HG02588 (cell line): ENCODE measurements around the gene ZNF747.

Source experiments
- ATAC-seq: cut with Tn5 transposase; IDR thresholded peaks from one replicate; pipeline ENCODE4 v1.9.1; 2021; ENCODE audit warnings: mild to moderate bottlenecking, moderate library complexity; ENCODE audit not compliant: unreplicated experiment

Gene ZNF747

DNA sequence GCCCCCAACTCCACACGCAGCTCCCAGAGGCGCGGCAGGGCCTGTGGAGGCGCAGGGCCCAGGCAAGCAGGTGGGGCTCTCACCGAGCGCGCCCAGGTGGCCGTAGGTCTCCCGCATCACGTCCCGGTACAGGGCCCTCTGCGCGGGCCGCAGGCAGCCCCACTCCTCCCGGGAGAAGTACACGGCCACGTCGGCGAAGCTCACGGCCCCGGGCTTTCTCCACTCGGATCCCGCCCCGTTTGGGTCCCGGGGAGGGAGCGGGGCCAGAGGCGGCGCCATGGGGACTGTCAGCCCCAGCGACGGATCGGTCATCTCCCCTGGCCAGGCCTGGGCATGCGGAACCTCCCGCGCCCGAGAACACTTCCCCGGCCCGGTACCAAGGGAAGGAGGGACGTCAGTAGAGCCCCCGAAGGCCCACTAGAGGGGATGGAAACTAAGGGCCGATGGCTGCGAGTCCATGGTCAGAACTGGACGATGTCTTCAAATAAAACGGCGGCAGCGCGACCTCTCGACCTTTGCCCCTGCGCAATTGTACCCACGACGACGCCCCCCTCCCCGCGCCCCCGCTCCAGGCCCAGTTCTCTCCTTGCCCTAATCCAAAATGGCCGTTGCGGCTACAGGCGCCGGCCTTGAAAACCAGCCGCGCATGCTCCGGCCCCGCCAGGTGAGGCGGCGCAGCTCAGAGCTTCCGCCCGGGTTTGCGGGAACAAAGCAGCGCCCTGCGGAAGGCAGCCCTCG is at the start of gene ZNF747:
Gene ZNF747, minus strand, starts transcription at position 491 of the 738 bp plus-strand sequence. Its CDS starts 179 bp downstream, at position 312.
- ATAC-seq: peak; percentile 57

DNA sequence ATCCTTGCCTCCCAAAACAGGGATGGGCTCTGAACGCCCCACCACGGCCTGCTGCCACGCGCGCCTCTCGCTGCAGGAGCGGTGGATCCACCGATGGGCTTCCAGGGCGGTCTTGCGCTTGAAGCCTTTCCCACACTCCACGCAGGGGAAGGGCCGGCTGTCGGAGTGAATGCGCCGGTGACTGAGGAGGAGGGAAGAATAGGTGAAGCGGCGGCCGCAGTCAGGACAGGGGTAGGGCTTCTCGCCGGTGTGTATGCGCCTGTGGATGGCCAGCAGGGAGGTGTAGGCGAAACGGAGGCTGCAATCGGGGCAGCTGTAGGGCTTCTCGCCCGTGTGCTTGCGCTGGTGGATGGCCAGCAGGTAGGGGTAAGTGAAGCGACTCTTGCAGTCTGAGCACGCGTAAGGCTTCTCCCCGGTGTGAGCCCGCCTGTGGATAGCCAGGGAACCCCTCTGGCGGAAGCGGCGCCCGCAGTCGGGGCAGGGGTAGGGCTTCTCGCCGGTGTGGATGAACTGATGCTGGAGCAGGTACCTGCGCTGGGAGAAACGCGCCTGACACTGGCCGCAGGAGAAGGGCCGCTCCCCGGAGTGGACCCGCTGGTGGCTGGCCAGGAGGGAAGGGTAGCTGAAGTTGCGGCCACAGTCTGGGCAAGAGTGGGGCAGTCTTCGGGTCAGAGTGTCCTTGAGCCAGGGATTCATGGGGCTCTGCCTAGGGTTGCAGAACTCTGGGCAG is 48.1 kb upstream of the ZNF747 start:
- no peak for ATAC-seq

DNA sequence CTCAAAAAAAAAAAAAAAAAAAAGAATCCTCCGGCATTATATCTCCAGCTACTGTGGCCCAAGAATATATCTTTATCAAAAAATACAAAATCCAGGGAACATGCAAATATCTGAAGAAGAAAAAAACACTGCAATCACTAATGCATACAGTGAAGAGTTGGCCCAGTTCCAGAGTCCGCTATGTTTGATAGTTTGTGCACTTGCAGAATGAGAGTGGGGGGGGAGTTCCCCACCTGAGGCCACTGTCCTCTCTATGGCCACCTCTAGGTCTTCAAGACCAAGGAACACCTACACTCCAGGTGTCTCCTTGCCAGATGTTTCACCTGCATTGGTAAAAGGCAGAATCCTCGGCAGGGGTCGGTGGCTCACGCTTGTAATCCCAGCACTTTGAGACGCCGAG is 46.8 kb upstream of the ZNF747 start:
- no peak for ATAC-seq

DNA sequence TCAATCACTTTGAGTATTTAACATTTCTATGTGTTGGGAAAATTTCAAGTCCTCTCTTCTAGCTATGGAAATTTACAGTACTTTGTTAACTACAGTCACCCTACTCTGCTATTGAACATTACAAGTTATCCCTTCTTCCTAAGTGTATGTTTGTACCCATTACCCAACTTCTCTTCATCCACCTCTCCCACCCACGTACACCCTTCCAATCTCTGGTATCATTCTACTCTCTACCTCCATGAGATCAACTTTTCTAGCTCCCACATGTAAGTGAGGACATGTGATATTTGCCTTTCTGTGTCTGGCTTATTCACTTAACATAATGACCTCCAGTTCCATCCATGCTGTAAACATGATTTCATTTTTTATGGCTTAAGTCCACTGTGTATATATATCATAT is 40.0 kb upstream of the ZNF747 start:
- ATAC-seq: no peak

DNA sequence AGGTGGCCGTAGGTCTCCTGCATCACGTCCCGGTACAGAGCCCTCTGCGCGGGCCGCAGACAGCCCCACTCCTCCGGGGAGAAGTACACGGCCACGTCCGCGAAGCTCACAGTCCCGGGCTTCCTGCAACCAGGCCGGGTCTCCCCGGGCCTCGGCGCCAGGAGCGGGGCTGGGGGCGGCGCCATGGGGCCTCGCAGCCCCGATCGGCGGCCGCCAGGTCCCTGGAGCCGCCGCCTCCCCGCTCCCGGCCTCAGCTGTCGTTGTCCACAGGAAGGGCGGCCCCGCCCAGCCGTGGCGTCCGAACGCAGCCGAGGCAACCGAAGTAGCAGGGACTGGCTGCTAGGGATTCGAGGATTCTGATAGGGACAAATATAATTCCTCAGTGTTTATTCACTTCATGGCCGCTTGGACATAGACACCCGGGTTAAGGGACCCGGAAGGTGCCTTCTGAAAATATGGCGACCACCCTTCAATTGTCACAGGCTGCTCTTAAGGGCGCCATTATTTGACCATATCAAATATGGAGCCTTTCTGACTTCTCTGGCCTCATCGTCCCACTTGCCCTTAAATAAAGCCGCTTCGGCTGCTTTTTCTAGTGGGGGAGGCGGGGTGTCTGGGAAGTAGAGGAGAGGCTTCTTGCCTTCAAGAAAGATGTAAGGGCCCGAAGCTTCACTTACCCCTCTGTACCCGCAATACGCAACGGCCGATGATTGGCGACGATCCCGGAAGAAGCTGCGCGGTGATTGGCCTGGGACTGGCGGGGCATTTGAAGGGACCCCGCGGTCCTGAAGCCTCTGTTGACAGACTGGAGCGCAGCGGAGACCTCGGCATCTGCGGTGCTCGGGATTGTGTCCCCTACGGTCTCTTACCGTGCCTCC is 37.0 kb upstream of the ZNF747 start, which contains the start of gene ZNF688:
Gene ZNF688, minus strand, starts transcription at position 270 of the 878 bp plus-strand sequence. Its CDS starts 85 bp downstream, at position 185.
- ATAC-seq: peak; percentile 72

DNA sequence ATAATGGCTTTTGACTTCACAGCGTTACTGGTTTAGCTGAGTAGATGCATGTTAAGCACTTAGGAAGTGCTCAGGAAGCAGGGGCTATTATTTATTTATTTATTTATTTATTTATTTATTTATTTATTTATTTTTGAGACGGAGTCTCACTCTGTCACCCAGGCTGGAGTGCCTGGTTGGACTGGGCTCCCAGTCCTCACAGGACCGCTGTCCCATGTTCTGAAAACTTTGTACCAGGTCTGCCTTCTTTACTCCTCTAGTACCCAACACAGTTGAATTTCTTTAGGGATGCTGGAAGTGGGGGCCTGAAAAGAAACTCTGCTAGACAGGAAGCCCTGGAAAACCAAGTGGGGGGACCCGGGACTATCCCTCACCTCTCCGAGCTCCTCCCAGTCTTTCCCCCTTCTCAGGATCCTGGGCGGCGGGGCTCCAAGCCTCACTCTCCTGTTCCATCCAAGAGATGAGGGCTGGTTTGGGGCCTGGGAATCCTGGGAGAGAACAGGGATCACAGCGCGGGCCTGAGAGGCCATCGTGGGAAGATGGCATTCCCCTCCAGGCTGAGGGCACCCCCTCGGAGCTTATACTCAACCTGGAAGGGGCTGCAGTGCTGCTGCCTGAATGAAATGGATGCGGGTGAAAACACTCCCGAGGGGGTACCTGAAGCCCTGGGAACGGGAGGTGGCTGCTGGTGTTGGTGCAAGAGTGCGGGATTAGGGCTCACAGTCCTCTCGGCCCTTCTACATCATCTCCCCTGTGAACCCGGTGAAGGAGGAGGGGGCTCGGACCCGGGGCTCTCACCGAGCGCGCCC is 36.2 kb upstream of the ZNF747 start:
- ATAC-seq: no peak

DNA sequence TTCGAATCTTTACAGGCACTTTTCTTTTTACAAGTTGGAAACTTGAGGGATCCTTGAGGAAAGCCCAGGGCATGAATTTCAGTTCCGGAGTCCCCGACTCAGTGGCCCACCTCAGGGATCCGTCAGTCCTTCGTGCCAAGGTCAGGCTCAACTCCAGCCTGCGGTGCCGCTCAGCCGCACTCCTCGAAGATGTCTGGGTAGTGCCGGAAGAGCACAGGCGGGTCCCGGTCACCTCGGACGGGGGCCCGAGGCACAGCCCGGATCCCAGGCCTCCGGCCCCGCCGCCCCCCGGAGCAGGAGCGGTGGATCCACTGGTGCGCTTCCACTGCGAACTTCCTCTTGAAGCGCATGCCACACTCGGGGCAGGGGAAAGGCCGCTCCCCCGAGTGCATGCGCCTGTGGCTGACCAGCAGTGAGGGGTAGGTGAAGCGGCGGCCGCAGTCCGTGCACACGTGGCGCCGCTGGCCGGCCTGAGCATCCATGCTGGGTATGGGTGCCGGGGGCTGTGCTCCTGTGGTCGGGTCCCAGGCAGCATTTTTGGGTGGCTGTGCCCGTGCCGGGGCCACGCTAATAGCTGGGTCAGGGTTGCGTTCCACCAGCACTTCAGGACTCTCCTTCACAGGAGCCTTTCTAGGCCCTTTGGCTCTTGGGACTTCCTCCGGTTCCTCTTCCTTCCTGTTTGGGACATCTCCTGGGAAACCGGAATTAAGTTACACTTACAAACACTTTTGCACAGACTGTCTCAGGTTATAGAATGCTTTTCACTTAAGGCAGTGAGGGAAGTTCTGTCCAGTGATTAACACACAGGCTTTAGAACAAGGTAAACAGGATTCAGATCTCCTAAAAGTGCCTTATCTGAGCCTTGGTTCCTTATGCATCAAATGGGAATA is 35.3 kb upstream of the ZNF747 start:
- ATAC-seq: no peak

DNA sequence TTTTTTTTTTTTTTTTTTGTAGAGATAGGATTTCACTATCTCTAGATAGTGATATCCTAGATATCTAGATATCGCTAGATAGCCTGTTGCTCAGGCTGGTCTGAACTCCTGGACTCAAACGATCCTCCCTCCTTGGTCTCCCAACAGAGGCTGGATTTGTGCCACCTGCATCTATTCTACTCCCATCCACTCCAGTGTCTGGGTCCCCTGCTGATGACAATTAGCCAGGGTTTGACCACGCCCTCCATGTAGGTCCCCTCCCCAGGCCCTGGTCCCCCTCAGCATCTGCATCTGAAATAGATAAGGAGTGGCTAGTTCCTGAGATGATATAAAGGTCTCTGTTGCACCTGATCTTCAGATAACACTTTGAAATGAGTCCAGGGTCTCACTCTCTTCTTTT is 34.6 kb upstream of the ZNF747 start:
- ATAC-seq: no peak

DNA sequence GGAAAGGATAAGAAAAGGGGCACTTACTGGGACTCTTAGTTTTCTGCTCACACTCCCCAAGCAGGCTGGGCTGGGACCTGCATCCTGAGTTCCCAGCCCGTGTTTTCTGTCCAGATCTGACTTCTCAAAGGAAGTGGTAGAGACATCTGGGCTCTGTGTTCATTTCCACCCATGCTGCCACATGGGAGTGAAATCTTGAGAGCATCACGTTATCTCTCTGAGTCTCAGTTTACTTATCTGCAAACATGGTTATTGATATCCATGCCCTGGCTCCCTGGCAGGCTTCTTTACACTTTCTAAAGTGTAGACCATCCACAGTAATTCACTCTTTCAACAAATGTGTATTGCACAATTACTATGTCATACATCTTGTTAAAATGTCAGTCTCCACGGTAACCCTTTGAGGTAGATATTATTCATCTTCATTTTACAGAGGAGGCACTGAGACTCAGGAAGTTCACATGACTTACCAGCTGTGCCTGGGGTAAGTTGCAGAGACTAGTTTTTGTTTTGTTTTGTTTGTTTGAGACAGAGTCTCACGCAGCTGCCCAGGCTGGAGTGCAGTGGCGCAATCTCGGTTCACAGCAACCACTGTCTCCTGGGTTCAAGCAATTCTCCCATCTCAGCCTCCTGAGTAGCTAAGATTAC is 33.5 kb upstream of the ZNF747 start:
- ATAC-seq: no peak

DNA sequence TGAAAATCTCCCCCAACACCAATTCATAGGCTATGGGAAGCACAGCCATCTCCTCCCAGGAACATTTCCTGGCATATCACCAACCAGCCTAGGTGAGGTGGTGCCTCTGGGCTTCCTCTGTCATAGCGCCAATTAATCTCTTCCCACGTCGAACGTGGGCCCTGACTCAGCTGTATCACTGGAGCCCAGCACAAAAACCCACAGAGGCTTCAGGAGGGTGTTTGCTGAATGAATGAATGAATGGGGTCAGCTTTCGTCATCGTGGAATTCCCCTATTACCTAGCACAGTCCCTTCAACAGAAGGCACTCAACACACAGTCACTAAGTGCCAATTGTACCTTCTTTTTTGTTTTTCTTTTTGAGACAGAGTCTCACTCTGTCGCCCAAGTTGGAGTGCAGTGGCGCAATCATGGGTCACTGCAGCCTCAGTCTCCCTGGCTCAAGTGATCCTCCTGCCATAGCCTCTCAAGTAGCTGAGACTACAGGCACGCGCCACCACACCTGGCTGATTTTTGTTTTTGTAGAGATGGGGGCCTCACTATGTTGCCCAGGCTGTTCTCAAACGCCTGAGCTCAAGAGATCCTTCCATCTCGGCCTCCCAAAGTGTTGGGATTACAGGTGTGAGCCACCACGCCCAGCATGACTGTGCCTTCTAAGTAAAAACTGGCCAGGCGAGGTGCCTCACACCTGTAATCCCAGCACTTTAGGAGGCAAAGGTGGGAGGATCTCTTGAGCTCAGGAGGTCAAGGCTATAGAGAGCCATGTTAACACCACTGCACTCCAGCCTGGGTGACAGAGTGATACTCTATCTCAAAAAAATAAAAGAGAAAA is 32.7 kb upstream of the ZNF747 start:
- no peak for ATAC-seq

DNA sequence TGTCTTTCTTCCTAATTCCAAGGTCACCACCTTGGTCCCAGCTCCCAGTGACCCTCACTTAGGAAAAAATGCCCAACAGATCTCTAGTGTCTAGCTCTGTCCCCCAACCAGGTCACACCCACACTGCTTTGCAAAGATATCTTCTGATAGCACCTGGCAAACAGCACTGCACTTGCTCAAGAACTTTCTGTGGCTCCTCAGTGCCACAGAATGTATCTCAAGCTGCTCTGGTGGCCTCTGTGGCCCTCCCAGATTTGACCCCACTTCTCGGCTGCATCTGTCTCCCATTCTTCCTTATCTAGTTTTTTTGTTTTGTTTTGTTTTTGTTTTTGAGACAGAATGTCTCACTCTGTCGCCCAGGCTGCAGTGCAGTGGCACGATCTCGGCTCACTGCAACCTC is 31.9 kb upstream of the ZNF747 start:
- ATAC-seq: no peak

DNA sequence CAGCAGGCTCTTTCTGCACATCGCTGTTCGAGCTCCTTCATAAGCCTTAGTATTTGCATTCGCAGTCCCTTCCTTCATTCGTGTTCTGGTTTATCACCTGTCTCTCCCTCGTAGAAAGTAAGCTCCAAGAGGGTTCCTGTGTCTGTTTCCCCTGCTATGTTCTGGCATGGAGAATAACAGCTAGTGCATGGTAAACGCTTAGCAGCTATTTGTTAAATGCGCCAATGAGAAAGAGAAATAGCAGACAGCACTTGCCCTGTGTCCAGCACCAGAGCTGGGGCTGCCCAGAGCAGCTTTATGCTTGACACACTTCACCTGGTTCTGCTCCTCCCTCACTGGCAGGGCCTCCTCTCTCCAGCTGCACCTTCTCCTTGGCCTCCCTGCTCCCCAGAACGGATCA is 31.3 kb upstream of the ZNF747 start:
- no peak for ATAC-seq

DNA sequence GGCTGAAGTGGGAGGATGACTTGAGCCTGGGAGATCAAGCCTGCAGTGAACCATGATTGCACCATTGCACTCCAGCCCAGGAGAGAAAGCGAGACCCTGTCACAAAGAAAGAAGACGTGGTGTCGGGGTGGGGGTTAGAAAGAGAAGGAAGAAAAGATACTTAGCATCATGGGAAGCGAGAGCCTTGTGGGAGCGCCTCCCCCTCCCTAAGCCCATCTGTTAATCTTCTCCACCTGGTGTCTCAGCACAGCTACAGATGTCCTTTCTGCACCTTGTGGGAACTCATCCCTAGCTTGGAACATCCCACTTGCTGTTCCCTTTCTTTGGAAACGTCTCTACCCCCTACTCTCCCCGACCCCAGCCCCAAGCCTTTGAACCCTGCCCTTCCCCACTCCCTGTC is 30.9 kb upstream of the ZNF747 start:
- no peak for ATAC-seq

DNA sequence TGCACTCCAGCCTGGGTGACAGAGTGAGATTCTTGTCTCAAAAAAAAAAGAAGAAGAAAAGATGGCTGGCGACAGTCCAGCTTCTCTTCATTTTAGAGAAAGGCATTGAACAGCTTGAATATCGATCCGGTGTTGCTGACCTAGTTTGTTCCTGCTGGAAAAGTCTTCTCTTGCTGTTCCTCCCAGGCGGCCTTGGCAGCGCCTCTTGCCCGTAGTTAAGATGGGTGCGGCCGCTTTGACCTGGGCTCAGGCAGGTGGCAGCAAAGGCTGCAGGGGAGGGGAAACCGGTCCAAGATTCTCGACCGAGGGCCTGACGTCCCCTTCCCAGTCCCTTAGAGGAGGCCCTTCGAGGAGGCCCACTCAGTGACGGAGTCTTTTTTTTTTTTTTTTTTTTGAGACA is 27.4 kb upstream of the ZNF747 start:
- ATAC-seq: no peak

DNA sequence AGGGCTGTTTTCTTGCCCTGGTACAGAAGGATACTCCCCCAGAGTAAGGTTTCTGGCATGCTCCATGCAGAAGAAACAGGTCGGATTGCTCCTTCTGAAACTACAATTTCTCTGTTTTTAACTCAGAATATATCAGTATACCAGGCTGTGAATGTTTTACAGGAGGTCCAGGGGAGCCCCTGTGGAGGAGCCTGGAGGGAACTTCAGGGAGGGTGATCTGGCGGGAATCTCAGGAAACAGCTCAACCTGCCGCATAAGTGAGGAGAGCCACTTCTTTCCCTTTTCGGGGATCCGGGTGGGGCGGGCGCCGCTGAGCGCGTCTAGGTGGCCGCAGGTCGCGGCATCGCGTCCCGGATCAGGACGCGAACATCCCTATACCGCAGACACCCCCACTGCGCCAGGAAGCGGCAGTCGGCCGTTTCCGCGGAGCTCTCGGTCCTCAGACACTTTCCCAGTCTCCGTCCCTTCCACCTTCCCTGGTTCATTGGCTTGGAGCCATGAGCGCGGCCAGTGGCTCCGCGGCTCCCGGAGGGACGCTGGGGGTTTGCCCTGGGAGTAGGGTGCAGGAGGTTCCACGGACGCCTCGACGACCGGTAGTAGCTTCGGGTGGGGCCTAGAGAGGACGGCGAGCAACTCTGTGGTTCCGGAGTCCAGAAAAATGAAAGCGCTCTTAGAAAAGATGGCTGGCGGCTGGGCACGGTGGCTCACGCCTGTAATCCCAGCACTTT is 26.6 kb upstream of the ZNF747 start:
- ATAC-seq: no peak

DNA sequence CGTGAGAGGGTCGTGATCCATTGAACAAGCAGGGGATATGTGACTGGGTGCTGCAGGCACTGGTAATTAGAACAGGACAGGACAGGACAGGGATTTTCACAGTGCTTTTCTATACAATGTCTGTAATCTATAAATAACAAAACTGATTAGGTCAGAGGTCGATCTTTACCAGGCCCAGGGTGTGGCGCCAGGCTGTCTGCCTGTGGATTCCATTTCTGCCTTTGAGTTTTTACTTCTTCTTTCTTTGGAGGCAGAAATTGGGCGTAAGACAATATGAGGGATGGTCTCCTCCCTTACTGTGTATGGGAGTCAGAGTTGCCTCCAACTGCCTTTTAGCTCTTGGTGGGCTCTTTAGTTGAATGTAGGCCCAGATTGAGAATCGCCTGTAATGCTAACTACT is 25.0 kb upstream of the ZNF747 start:
- no peak for ATAC-seq

DNA sequence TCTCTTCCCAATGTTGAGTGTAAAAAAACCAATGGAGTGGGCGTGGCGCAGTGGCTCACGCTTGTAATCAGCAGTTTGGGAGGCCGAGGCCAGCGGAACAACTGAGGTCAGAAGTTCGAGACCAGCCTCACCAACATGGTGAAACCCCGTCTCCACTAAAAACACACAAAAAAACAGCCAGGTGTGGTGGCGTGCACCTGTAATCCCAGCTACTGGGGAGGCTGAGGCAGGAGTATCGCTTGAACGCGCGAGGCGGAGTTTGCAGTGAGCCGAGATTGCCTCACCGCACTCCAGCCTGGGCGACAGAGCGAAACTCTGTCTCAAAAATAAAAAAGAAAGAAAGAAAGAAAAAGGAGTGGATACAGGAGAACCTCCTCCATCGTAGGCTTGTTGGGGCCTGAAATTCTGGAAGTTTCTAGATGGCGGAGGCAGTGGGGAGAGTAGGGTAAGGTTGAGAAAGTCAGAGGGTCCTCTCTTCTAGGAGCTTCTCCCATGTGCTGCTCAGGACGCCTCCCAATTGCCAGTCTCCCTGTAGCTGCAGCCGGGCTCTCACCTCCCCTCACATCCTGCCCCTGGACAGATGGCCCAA is 24.2 kb upstream of the ZNF747 start:
- ATAC-seq: no peak
